GM13977 (cell line): ENCODE measurements around the gene CMSS1.

Experiments used
- DNase-seq: peaks from one replicate; pipeline ENCODE4 v3.0.0; 2012; ENCODE audit warnings: low spot score
- CTCF ChIP-seq: IDR thresholded peaks from 2 replicates; pipeline ENCODE4 v1.5.1; 2012; ENCODE audit warnings: mild to moderate bottlenecking, control low read depth; ENCODE audit not compliant: insufficient read depth; ENCODE audit errors: extremely low read depth, missing control alignments
- in situ Hi-C: fragments of 300-500 bp; cut with MboI; formaldehyde crosslinking; loops from one replicate; pipeline ENCODE4 v1.12.0; 2022; ENCODE audit warnings: low sequenced_read_pairs, low pct_unique_long_range_greater_than_20kb, mixed read lengths, inconsistent platforms; ENCODE audit not compliant: unreplicated experiment

The CMSS1 gene

DNA sequence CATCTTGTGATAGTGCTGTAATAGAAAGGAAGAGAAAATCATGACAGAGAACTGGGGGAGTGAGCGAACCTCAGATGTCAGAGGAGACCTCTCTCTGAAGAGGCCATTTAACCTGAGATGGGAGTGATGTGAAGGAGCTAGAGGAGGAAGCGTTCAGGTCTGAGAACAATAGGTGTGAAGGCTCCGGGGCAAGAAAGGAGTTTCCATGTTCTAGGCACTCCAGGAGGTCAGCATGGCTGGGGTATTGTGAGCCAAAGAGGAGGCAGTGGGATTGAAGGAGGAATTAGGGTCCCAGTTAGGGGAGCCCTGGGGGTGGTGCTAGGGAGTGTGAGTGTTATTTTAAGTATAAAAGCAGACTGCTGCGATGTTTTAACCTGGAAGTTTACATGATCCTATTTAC lies 305.4 kb downstream of the CMSS1 start:
- TF ChIP-seq CTCF, result no peak
- in situ Hi-C loops, result no loop called here
- no peak for DNase-seq

DNA sequence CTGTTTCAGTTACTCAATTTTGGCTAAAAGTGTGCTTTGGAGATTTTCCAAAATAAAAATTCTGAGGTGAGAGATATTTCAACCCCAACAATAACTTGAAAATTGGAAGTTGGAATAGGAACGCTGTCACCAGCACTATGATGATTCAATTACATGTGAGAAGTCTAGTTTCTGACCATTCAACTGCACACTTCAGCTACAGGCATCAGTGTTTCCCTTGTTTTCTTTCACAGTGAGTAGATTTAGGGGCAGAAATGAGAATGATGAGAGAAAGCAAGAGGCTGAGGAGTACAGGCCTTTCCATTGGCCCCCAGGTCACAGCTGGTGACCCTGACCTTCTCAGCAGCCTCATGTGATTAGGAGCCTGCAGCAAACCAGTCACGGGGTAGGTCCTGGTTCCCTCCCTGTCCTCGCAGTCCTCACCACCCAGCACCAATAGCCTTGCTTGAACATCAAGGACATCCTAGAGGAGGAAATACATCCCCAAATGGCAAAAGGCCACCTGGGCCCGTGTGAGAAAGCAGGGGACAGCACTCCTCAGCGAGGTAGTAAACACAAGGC lies 306.6 kb downstream of the CMSS1 start:
- in situ Hi-C loops, result no loop called here
- DNase-seq, result no peak
- TF ChIP-seq CTCF, result no peak

DNA sequence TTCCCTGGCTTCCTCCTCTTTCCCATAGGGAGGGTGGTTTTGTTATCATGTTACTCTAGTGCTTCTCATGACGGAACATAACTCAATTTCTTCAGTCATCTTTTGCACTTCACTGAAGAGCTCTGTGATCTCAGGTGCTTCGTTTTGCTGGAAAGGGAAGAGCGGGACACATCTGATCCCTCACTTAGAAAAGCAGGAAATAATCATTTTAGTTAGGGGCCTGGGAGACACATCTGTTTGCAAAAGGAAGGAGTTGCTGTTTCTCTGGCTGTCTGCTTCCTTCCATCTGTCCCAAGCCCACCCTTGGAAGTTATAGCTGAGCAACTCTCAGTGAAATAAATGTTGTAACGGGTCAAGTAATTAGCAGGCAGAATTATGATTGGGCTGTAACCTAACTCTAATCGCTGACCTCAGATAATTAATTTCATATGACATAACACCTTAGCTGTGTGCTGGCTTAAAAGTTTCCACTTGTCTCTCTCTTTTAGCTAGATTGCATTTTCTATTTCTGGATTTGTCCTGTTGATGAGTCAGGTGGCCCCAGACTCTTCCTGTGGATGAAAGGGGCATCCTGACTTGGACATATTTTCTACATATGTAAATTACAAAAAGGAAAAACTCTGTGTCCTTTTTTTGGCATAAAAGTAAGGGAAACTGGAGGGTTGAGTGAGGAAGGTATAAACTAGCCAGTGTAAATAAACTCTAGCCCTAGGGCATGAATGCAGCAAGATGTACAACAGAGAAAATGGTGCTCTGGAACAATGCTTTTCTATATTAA lies 307.7 kb downstream of the CMSS1 start:
- TF ChIP-seq CTCF, result no peak
- DNase-seq, result no peak
- in situ Hi-C loops, result no loop called here

- in situ Hi-C loops, result no loop called here
- TF ChIP-seq CTCF, result no peak
- no peak for DNase-seq
These were observed 310.1 kb downstream of the CMSS1 start for GRCh38 chr3:100127792-100128191.

- in situ Hi-C loops, result no loop called here
These were observed 310.9 kb downstream of the CMSS1 start for GRCh38 chr3:100128565-100128964.

DNA sequence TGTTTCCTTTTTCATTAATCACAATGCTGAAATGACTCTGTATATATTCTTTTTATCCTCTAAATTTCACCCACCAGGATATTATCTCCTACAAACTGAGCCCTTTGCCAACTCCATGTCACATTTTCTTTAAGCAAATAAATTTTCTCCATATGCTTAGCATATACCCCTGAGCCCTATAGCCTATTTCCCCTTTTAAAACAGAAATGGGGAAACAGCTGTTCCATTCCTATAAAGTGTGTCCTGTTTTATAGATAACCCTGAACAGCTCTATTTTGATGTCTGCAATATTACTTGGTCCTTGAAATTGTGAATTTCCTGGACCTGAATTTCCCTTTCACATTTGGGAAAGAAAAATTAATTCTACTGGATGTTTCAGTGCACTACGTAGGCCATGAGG lies 312.3 kb downstream of the CMSS1 start:
- DNase-seq, result no peak
- in situ Hi-C loops, result no loop called here
- TF ChIP-seq CTCF, result no peak

More at GRCh38 chr3:100128565-100128964, 310.9 kb downstream of the CMSS1 start:
- DNase-seq, result no peak
- no peak for TF ChIP-seq CTCF
